H1 (cell line): Measurements from ENCODE around the gene ARSB. TPM values are rescaled to one million over a fixed set of nuclear protein-coding genes. Genes with fewer than 3 reads are reported as not detected.
A peak's percentile ranks its signal among the peaks of the same experiment; 100 is the strongest.

Experiments used
- CTCF ChIA-PET: fragments of 300-600 bp; sonication (Branson Sonifier 250); formaldehyde crosslinking; loops from one replicate; lab custom pipeline; 2021; ENCODE audit not compliant: partially characterized antibody; lab: Charles Lee
- POLR2A ChIA-PET: fragments of 300-600 bp; sonication (Branson Sonifier 250); formaldehyde crosslinking; loops from one replicate; lab custom pipeline; 2021; ENCODE audit warnings: inconsistent platforms; ENCODE audit not compliant: partially characterized antibody; lab: Charles Lee
- DNase-seq, 2 experiments: peaks; one replicate each; pipeline versions ENCODE4 v3.0.0 to v3.0.0-alpha.2; 2010 to 2022; ENCODE audit warnings: low spot score in 2 of 2, low read depth in 1 of 2, mixed read lengths in 1 of 2
- FAIRE-seq: peaks from 2 replicates; lab custom pipeline; 2011; peaks lifted over from hg19 to GRCh38; lab: Jason Lieb, UNC
- H2AFZ ChIP-seq: 2 replicates; pipeline ENCODE4 v1.8.1; 2012; ENCODE audit warnings: low read length, inconsistent platforms
- H2AK5ac ChIP-seq: 2 replicates; pipeline ENCODE4 v1.6.1; 2013; ENCODE audit warnings: low read depth, low read length
- H2BK120ac ChIP-seq: replicated peaks from 2 replicates; pipeline ENCODE3; 2013; ENCODE audit warnings: low read depth, low read length, inconsistent platforms
- H2BK12ac ChIP-seq: 2 replicates; pipeline ENCODE4 v1.6.1; 2013; ENCODE audit warnings: low read depth, low read length
- H2BK15ac ChIP-seq: 2 replicates; pipeline ENCODE4 v1.6.1; 2013; ENCODE audit warnings: low read length
- H2BK20ac ChIP-seq: 2 replicates; pipeline ENCODE4 v1.6.1; 2013; ENCODE audit warnings: low read length
- H2BK5ac ChIP-seq: 2 replicates; pipeline ENCODE4 v1.6.1; 2013; ENCODE audit warnings: low read depth, low read length
- H3K14ac ChIP-seq: 2 replicates; pipeline ENCODE4 v1.6.1; 2013; ENCODE audit warnings: inconsistent platforms; ENCODE audit not compliant: insufficient read length
- H3K18ac ChIP-seq: 2 replicates; pipeline ENCODE4 v1.6.1; 2013; ENCODE audit warnings: low read length; ENCODE audit errors: extremely low read depth
- H3K23ac ChIP-seq: 2 replicates; pipeline ENCODE4 v1.6.1; 2013; ENCODE audit warnings: inconsistent platforms; ENCODE audit not compliant: insufficient read length
- H3K23me2 ChIP-seq: 2 replicates; pipeline ENCODE4 v1.6.1; 2013; ENCODE audit warnings: low read depth, low read length
- H3K27ac ChIP-seq: 2 replicates; pipeline ENCODE4 v1.6.1; 2011; ENCODE audit warnings: low read depth, low read length, inconsistent platforms
- H3K27me3 ChIP-seq, 4 experiments: replicated peaks in 1 of 4; 1 replicate in 1 of 4; 2 replicates in 3 of 4; pipeline versions ENCODE4 v1.6.1 to v1.8.1; 2011 to 2013; ENCODE audit warnings: low read length in 3 of 4, mild to moderate bottlenecking in 3 of 4, inconsistent platforms in 2 of 4, mixed read lengths in 2 of 4, moderate library complexity in 1 of 4; ENCODE audit not compliant: control insufficient read depth in 3 of 4, insufficient read depth in 3 of 4; ENCODE audit errors: extremely low read depth in 1 of 4
- H3K36me3 ChIP-seq, 4 experiments: 2 replicates each; pipeline versions ENCODE4 v1.6.1 to v1.8.1; 2011 to 2013; ENCODE audit warnings: mild to moderate bottlenecking in 4 of 4, low read length in 3 of 4, moderate library complexity in 2 of 4, control low read depth in 1 of 4, inconsistent platforms in 1 of 4; ENCODE audit not compliant: insufficient read depth in 4 of 4, control insufficient read depth in 2 of 4
- H3K4ac ChIP-seq: replicated peaks from 2 replicates; pipeline ENCODE3; 2013; ENCODE audit warnings: low read length, low read depth, mixed read lengths, inconsistent platforms; ENCODE audit not compliant: insufficient read length
- H3K4me1 ChIP-seq, 4 experiments: replicated peaks in 1 of 4; 1 replicate in 1 of 4; 2 replicates in 3 of 4; pipeline versions ENCODE4 v1.6.1 to v1.8.1; 2011 to 2013; ENCODE audit warnings: low read length in 3 of 4, inconsistent platforms in 2 of 4, mixed read lengths in 1 of 4; ENCODE audit not compliant: insufficient read depth in 4 of 4, control insufficient read depth in 3 of 4
- H3K4me2 ChIP-seq, 2 experiments: 2 replicates each; pipeline versions ENCODE4 v1.6.1 to v1.8.1; 2011 to 2013; ENCODE audit warnings: low read depth in 2 of 2, low read length in 2 of 2, control low read depth in 1 of 2, inconsistent platforms in 1 of 2, mild to moderate bottlenecking in 1 of 2; ENCODE audit not compliant: insufficient read depth in 1 of 2
- H3K4me3 ChIP-seq, 4 experiments: fragments of 200-600, 300-600 bp in 1 of 4; sonication (generic), shearing (Covaris generic), sonication (Bioruptor Twin) in 1 of 4; 2 replicates each; pipeline versions ENCODE4 v1.5.1 to v1.8.1; 2011 to 2016; ENCODE audit warnings: low read length in 4 of 4, low read depth in 3 of 4, control low read depth in 2 of 4, inconsistent platforms in 2 of 4, mild to moderate bottlenecking in 2 of 4, mixed read lengths in 1 of 4, moderate library complexity in 1 of 4; ENCODE audit not compliant: insufficient read depth in 2 of 4; ENCODE audit errors: extremely low read depth in 1 of 4
- H3K56ac ChIP-seq: replicated peaks from 2 replicates; pipeline ENCODE3; 2013; ENCODE audit warnings: low read depth, mild to moderate bottlenecking, mixed read lengths, low read length, inconsistent platforms; ENCODE audit not compliant: insufficient read length
- H3K79me1 ChIP-seq: 2 replicates; pipeline ENCODE4 v1.6.1; 2013; ENCODE audit warnings: low read depth, low read length, control low read depth
- H3K79me2 ChIP-seq, 2 experiments: 2 replicates each; pipeline versions ENCODE4 v1.6.1 to v1.8.1; 2012 to 2013; ENCODE audit warnings: low read length in 2 of 2, mild to moderate bottlenecking in 2 of 2, inconsistent platforms in 1 of 2; ENCODE audit not compliant: insufficient read depth in 2 of 2, control insufficient read depth in 1 of 2
- H3K9ac ChIP-seq, 4 experiments: replicated peaks in 1 of 4; 1 replicate in 1 of 4; 2 replicates in 3 of 4; pipeline versions ENCODE4 v1.6.1 to v1.8.1; 2011 to 2013; ENCODE audit warnings: low read depth in 3 of 4, low read length in 3 of 4, control low read depth in 2 of 4, mild to moderate bottlenecking in 2 of 4, moderate library complexity in 2 of 4, inconsistent platforms in 1 of 4; ENCODE audit errors: extremely low read depth in 1 of 4
- H3K9me3 ChIP-seq, 2 experiments: 2 replicates each; pipeline versions ENCODE4 v1.6.1 to v1.8.1; 2012 to 2013; ENCODE audit warnings: mild to moderate bottlenecking in 2 of 2, moderate library complexity in 2 of 2, control low read depth in 1 of 2, inconsistent platforms in 1 of 2, low read depth in 1 of 2, low read length in 1 of 2, mixed read lengths in 1 of 2; ENCODE audit not compliant: insufficient read depth in 2 of 2
- H4K20me1 ChIP-seq, 2 experiments: replicated peaks in 1 of 2; 2 replicates each; pipeline versions ENCODE3 to v1.8.1; 2011 to 2013; ENCODE audit warnings: inconsistent platforms in 2 of 2, low read length in 2 of 2, mild to moderate bottlenecking in 1 of 2; ENCODE audit not compliant: insufficient read depth in 2 of 2, control insufficient read depth in 1 of 2
- H4K5ac ChIP-seq: 2 replicates; pipeline ENCODE4 v1.6.1; 2013; ENCODE audit warnings: low read length, low read depth, mixed read lengths, inconsistent platforms; ENCODE audit not compliant: insufficient read length
- H4K8ac ChIP-seq: 2 replicates; pipeline ENCODE4 v1.8.0; 2013; ENCODE audit warnings: mild to moderate bottlenecking, moderate library complexity, low read length, inconsistent platforms; ENCODE audit not compliant: insufficient read depth; ENCODE audit errors: extremely low read depth
- H4K91ac ChIP-seq: replicated peaks from 2 replicates; pipeline ENCODE3; 2013; ENCODE audit warnings: low read length, mixed read lengths, inconsistent platforms; ENCODE audit not compliant: insufficient read length
- CREB1 ChIP-seq: IDR thresholded peaks from 2 replicates; pipeline ENCODE4 v1.6.1; 2012; ENCODE audit warnings: inconsistent platforms
- TAF7 ChIP-seq: optimal IDR thresholded peaks from 2 replicates; pipeline ENCODE3; 2011; ENCODE audit warnings: low read depth, mild to moderate bottlenecking, inconsistent platforms, low read length, moderate library complexity, borderline replicate concordance
- WGBS, 2 experiments: shearing (Covaris generic) in 1 of 2; methylation state at CpG; one replicate each; pipeline versions ENCODE4 v1.1.6 to v1.1.7; 2013 to 2015; ENCODE audit warnings: low lambda C conversion rate in 2 of 2, mixed read lengths in 2 of 2, inconsistent platforms in 1 of 2, low coverage in 1 of 2, missing lambda C conversion rate in 1 of 2; ENCODE audit not compliant: insufficient replicate concordance in 2 of 2, insufficient coverage in 1 of 2, insufficient read length in 1 of 2; ENCODE audit errors: extremely low coverage in 1 of 2, missing lambda C conversion rate in 1 of 2; 5-methylcytosine and 5-hydroxymethylcytosine counted together
- polyA plus RNA-seq, 7 experiments: library from polyadenylated mRNA; depleted of rRNA in 3 of 7; stranded (reverse) in 5 of 7; unstranded in 2 of 7; fragments of >200 nt in 5 of 7; fragments of 200-250 nt in 2 of 7; gene quantifications; 1 replicate in 5 of 7; 2 replicates in 1 of 7; 4 replicates in 1 of 7; pipeline versions ENCODE4 v1.2.1 to v1.2.3, GENCODE V29; 2011 to 2013; ENCODE audit warnings: missing spikeins in 2 of 7, mixed read lengths in 2 of 7
- total RNA-seq: library from RNA; stranded (reverse); fragmentation: NEBNext Ultra II Directional; extraction: Animal tissue kit (Norgen Biotek cat#: 25700); gene quantifications from 2 replicates; pipeline ENCODE4 v1.2.1, GENCODE V29; 2021
- TF ChIP-seq, protein P1 (sequence below): IDR thresholded peaks from 2 replicates; pipeline ENCODE4 v1.6.1; 2012; ENCODE audit warnings: inconsistent platforms
- TF ChIP-seq, protein P2 (sequence below): IDR thresholded peaks from 2 replicates; pipeline ENCODE4 v1.6.1; 2012; ENCODE audit warnings: inconsistent platforms

ARSB gene
- total and polyA plus RNA-seq, 2 of the 8 experiments (the other 6 are each of a cell fraction or from before 2014, with no cell fraction given) = 6.4 to 13.9 TPM

GRCh38 chr5:78975035-78975434, 10.1 kb downstream of the ARSB start:
- H2BK20ac ChIP-seq = peak overlapping the region; percentile 55; the same call in 1 of the 2 replicates
- ChIA-PET POLR2A (interaction anchor here (0.9 to 2.4 kb wide), 2 partner anchors 9 to 10 kb away, joined by 3 to 17 read pairs; partner anchors contain the start of gene ARSB), CTCF (interaction anchor here (1.0 to 3.7 kb wide), 4 partner anchors 9 to 50 kb away, joined by 3 to 13 read pairs (median 4); no protein-coding TSS in a partner anchor)
- WGBS, 2 experiments = 86% methylated on average over 8 of the region's 8 CpGs; no CpG with 5 or more reads in 1 of the 2 experiments
- peak overlapping the region; percentile 78; the same call in 1 of the 2 replicates for H2BK5ac ChIP-seq
- H3K23ac ChIP-seq = no peak overlapping the region
- no peak overlapping the region for H3K4me2 ChIP-seq
- H3K56ac ChIP-seq = no peak overlapping the region
- H4K5ac ChIP-seq = no peak overlapping the region
- H3K23me2 ChIP-seq = no peaks in the 10 kb centered on the region
- no peak overlapping the region for H2AK5ac ChIP-seq
- H3K4ac ChIP-seq = peak overlapping the region; percentile 10
- no peak for DNase-seq
- H3K4me1 ChIP-seq = no peaks in the 10 kb centered on the region
- no peak overlapping the region for H4K91ac ChIP-seq
- H3K9ac ChIP-seq = no peak overlapping the region
- no peaks in the 10 kb centered on the region for H3K27me3 ChIP-seq
- no peak overlapping the region for H3K4me3 ChIP-seq
- no peaks in the 10 kb centered on the region for H3K79me1 ChIP-seq
- no peak for TF ChIP-seq CREB1
- TF ChIP-seq, protein P1, sequence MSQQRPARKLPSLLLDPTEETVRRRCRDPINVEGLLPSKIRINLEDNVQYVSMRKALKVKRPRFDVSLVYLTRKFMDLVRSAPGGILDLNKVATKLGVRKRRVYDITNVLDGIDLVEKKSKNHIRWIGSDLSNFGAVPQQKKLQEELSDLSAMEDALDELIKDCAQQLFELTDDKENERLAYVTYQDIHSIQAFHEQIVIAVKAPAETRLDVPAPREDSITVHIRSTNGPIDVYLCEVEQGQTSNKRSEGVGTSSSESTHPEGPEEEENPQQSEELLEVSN = no peak
- TF ChIP-seq, protein P2, sequence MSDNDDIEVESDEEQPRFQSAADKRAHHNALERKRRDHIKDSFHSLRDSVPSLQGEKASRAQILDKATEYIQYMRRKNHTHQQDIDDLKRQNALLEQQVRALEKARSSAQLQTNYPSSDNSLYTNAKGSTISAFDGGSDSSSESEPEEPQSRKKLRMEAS = 0 out of 2 replicates have a peak, but pooled peaks have one; percentile 39
- peak; percentile 38 for TF ChIP-seq TAF7
- H3K14ac ChIP-seq = no peak overlapping the region
- 0 out of 2 replicates have a peak overlapping the region, but pooled peaks have one; percentile 54 for H4K8ac ChIP-seq
- no peak overlapping the region for H2BK15ac ChIP-seq
- H3K9me3 ChIP-seq = no peaks in the 10 kb centered on the region
- no peaks in the 10 kb centered on the region; a peak in 1 of 8 replicates for H3K36me3 ChIP-seq
- FAIRE-seq = no peak
- peak overlapping the region; percentile 1 for H3K18ac ChIP-seq
- H2BK120ac ChIP-seq = peak overlapping the region; percentile 31
- H2BK12ac ChIP-seq = peak overlapping the region; percentile 65; the same call in 1 of the 2 replicates
- H3K27ac ChIP-seq = no peak overlapping the region
- no peaks in the 10 kb centered on the region for H3K79me2 ChIP-seq
- no peaks in the 10 kb centered on the region for H4K20me1 ChIP-seq
- no peak overlapping the region for H2AFZ ChIP-seq
